Measurements from ENCODE around the gene NLGN1. TPM values are rescaled to one million over a fixed set of nuclear protein-coding genes. Genes with fewer than 3 reads are reported as not detected.

The NLGN1 gene
- total RNA-seq, 1 experiment from 2014 or later = not detected

- H3K9me3 ChIP-seq (ENCODE audit: control insufficient read depth in 1 of 2, insufficient read depth in 1 of 2, low read depth in 1 of 2, low read length in 2 of 2) = no peaks in the 10 kb centered on the region
- no TSS peak for BruUV-seq (replicated peaks)
- no peak for TF ChIP-seq EGR1 (IDR thresholded peaks at IDR 0.05; ENCODE audit: low read depth)
- H3K4me2 ChIP-seq (ENCODE audit: low read length) = no peak overlapping the region
- no peak for ATAC-seq
- no peaks in the 10 kb centered on the region for H3K4me1 ChIP-seq (ENCODE audit: control insufficient read depth in 1 of 2, insufficient read depth in 2 of 2, low read length in 2 of 2)
- ChIA-PET RAD21 (ENCODE audit: low non-redundant PET in 1 of 2, low total read pairs in 2 of 2, uncharacterized antibody in 2 of 2, unreplicated experiment in 2 of 2) (no interaction called here), POLR2A (no interaction called here), CTCF (no interaction called here)
- no peak overlapping the region for H2AFZ ChIP-seq (ENCODE audit: low read depth, low read length, poor library complexity, severe bottlenecking)
- no peak for DNase-seq (ENCODE audit: low read depth, low spot score)
- no peak overlapping the region for H3K27ac ChIP-seq (ENCODE audit: low read depth, low read length)
- no peaks in the 10 kb centered on the region for H3K9me2 ChIP-seq (ENCODE audit: insufficient read depth)
- H4K20me1 ChIP-seq (ENCODE audit: insufficient read depth) = no peaks in the 10 kb centered on the region
- no peak overlapping the region for H3K9ac ChIP-seq (ENCODE audit: low read length)
- H3K27me3 ChIP-seq (ENCODE audit: insufficient read depth, low read length) = no peaks in the 10 kb centered on the region
- H3K4me3 ChIP-seq (replicated peaks in 1 of 2; ENCODE audit: low read depth in 1 of 2, low read length in 2 of 2) = no peak overlapping the region
- H3K36me3 ChIP-seq (ENCODE audit: control insufficient read depth in 1 of 2, insufficient read depth in 2 of 2, low read length in 2 of 2) = no peaks in the 10 kb centered on the region
- intact Hi-C loops (cut with micrococcal nuclease) = no loop called here
- no peaks in the 10 kb centered on the region for H3K79me2 ChIP-seq (ENCODE audit: insufficient read depth, low read length)
Observed at GRCh38 chr3:173869766-173870165, 472.2 kb downstream of the NLGN1 start.

GRCh38 chr3:173870976-173871375, 473.4 kb downstream of the NLGN1 start:
- H4K20me1 ChIP-seq (ENCODE audit: insufficient read depth) = no peaks in the 10 kb centered on the region
- no peak overlapping the region for H3K9ac ChIP-seq (ENCODE audit: low read length)
- H3K27ac ChIP-seq (ENCODE audit: low read depth, low read length) = no peak overlapping the region
- H3K9me2 ChIP-seq (ENCODE audit: insufficient read depth) = no peaks in the 10 kb centered on the region
- intact Hi-C loops (cut with micrococcal nuclease) = no loop called here
- TF ChIP-seq MAX (IDR thresholded peaks at IDR 0.05) = no peak
- TF ChIP-seq CTCF (IDR thresholded peaks at IDR 0.05 in 2 of 3, conservative IDR thresholded peaks at IDR 0.05 in 1 of 3; ENCODE audit: borderline replicate concordance in 1 of 3, insufficient read depth in 1 of 3, low read depth in 2 of 3, low read length in 2 of 3) = no peak
- no peak for TF ChIP-seq REST (IDR thresholded peaks at IDR 0.05; ENCODE audit: low read depth)
- TF ChIP-seq ZFX (IDR thresholded peaks at IDR 0.05) = no peak
- TF ChIP-seq YY1 (IDR thresholded peaks at IDR 0.05; ENCODE audit: extremely low read depth, insufficient replicate concordance, low read depth, low read length) = no peak
- no peak for TF ChIP-seq RAD21 (IDR thresholded peaks at IDR 0.05; ENCODE audit: low read depth)
- no peak for TF ChIP-seq EGR1 (IDR thresholded peaks at IDR 0.05; ENCODE audit: low read depth)
- DNase-seq (ENCODE audit: low read depth, low spot score) (no peak), ATAC-seq (no peak)
- no peaks in the 10 kb centered on the region for H3K36me3 ChIP-seq (ENCODE audit: control insufficient read depth in 1 of 2, insufficient read depth in 2 of 2, low read length in 2 of 2)
- ChIA-PET RAD21 (ENCODE audit: low non-redundant PET in 1 of 2, low total read pairs in 2 of 2, uncharacterized antibody in 2 of 2, unreplicated experiment in 2 of 2) (no interaction called here), POLR2A (no interaction called here), CTCF (no interaction called here)
- no peaks in the 10 kb centered on the region for H3K27me3 ChIP-seq (ENCODE audit: insufficient read depth, low read length)
- H3K4me3 ChIP-seq (replicated peaks in 1 of 2; ENCODE audit: low read depth in 1 of 2, low read length in 2 of 2) = no peak overlapping the region
- no TSS peak for BruUV-seq (replicated peaks)
- H3K4me2 ChIP-seq (ENCODE audit: low read length) = no peak overlapping the region
- no peaks in the 10 kb centered on the region for H3K9me3 ChIP-seq (ENCODE audit: control insufficient read depth in 1 of 2, insufficient read depth in 1 of 2, low read depth in 1 of 2, low read length in 2 of 2)
- no peaks in the 10 kb centered on the region for H3K4me1 ChIP-seq (ENCODE audit: control insufficient read depth in 1 of 2, insufficient read depth in 2 of 2, low read length in 2 of 2)
- no peaks in the 10 kb centered on the region for H3K79me2 ChIP-seq (ENCODE audit: insufficient read depth, low read length)
- H2AFZ ChIP-seq (ENCODE audit: low read depth, low read length, poor library complexity, severe bottlenecking) = no peak overlapping the region
